ENCODE measurements around the gene TMEM256. TPM values are rescaled to one million over a fixed set of nuclear protein-coding genes. Genes with fewer than 3 reads are reported as not detected.

Gene TMEM256
- total and polyA plus RNA-seq, 4 donors, result 30.0 to 130 (median 97.7) TPM

- Histone ChIP-seq H3K36me3 (ENCODE audit: control insufficient read depth in 4 of 4, insufficient read depth in 3 of 4, low read depth in 1 of 4, low read length in 3 of 4) (no peaks in the 10 kb centered on the region), H3K4me3 (ENCODE audit: low read depth in 1 of 3, low read length in 3 of 3) (peak overlapping the region in 2 of 3 donors; percentile 16 to 26), H3K9me3 (ENCODE audit: control insufficient read depth in 4 of 4, low read length in 3 of 4) (no peaks in the 10 kb centered on the region), H3K27me3 (ENCODE audit: control insufficient read depth in 4 of 4, insufficient read depth in 4 of 4, low read length in 3 of 4) (peaks cover 0 to 3% (median 0%) of the 10 kb centered on the region in 4 donors), H3K9ac (ENCODE audit: low read depth in 1 of 2, low read length in 2 of 2) (no peak overlapping the region), H3K4me1 (ENCODE audit: control insufficient read depth in 4 of 4, insufficient read depth in 4 of 4, low read length in 3 of 4) (peaks cover 27 to 53% (median 41%) of the 10 kb centered on the region in 4 donors), H3K27ac (ENCODE audit: low read depth in 1 of 2, low read length in 2 of 2) (no peak overlapping the region)
- 6% methylated on average over 12 of the region's 12 CpGs for WGBS
- no peak for DNase-seq (ENCODE audit: low spot score)
- peak in 1 of 2 donors; percentile 9 for TF ChIP-seq RAD21 (IDR thresholded peaks at IDR 0.05)
- TF ChIP-seq GABPA (IDR thresholded peaks at IDR 0.05 in 1 of 2, conservative IDR thresholded peaks at IDR 0.05 in 1 of 2), result no peak
- no peak for TF ChIP-seq CTCF (IDR thresholded peaks at IDR 0.05; ENCODE audit: low read depth, low read length, missing input control)
Observed at GRCh38 chr17:7440834-7441195, 36.9 kb upstream of the TMEM256 start.

GRCh38 chr17:7440113-7440833, 36.4 kb upstream of the TMEM256 start:
- TF ChIP-seq JUND (IDR thresholded peaks at IDR 0.05) (no peak), HNF4A (conservative IDR thresholded peaks at IDR 0.05) (no peak), REST (IDR thresholded peaks at IDR 0.05) (no peak), NR2F2 (IDR thresholded peaks at IDR 0.05) (no peak), SP1 (IDR thresholded peaks at IDR 0.05) (no peak), CTCF (IDR thresholded peaks at IDR 0.05; ENCODE audit: low read depth, low read length, missing input control) (no peak), YY1 (IDR thresholded peaks at IDR 0.05) (no peak), EGR1 (IDR thresholded peaks at IDR 0.05; ENCODE audit: low read depth in 2 of 2) (no peak), FOXA2 (IDR thresholded peaks at IDR 0.05) (no peak), RAD21 (IDR thresholded peaks at IDR 0.05) (no peak), RXRA (IDR thresholded peaks at IDR 0.05) (no peak), ATF3 (IDR thresholded peaks at IDR 0.05) (no peak), ZBTB33 (IDR thresholded peaks at IDR 0.05) (no peak), MAX (IDR thresholded peaks at IDR 0.05) (no peak), FOXA1 (IDR thresholded peaks at IDR 0.05) (no peak)
- H3K9me3 ChIP-seq (ENCODE audit: control insufficient read depth in 4 of 4, low read length in 3 of 4), result no peaks in the 10 kb centered on the region
- no peaks in the 10 kb centered on the region for H3K36me3 ChIP-seq (ENCODE audit: control insufficient read depth in 4 of 4, insufficient read depth in 3 of 4, low read depth in 1 of 4, low read length in 3 of 4)
- H3K9ac ChIP-seq (ENCODE audit: low read depth in 1 of 2, low read length in 2 of 2), result no peak overlapping the region
- peak overlapping the region; percentile 26 to 30 (median 28) for H3K4me3 ChIP-seq (ENCODE audit: low read depth in 1 of 3, low read length in 3 of 3)
- H3K27ac ChIP-seq (ENCODE audit: low read depth in 1 of 2, low read length in 2 of 2), result no peak overlapping the region
- WGBS, result 3% methylated on average over 46 of the region's 46 CpGs
- H3K4me1 ChIP-seq (ENCODE audit: control insufficient read depth in 4 of 4, insufficient read depth in 4 of 4, low read length in 3 of 4), result peaks cover 28 to 56% (median 45%) of the 10 kb centered on the region in 4 donors
- peak; percentile 38 for DNase-seq (ENCODE audit: low spot score)
- peaks cover 0 to 3% (median 0%) of the 10 kb centered on the region in 4 donors for H3K27me3 ChIP-seq (ENCODE audit: control insufficient read depth in 4 of 4, insufficient read depth in 4 of 4, low read length in 3 of 4)
